CD14-positive monocyte (primary cell): ENCODE data around the gene SOAT1. TPM values are rescaled to one million over a fixed set of nuclear protein-coding genes. Genes with fewer than 3 reads are reported as not detected.

Experiments
- DNase-seq, 3 donors: peaks; one replicate each; pipeline ENCODE4 v3.0.0-alpha.2; 2011 to 2022
- H2AFZ ChIP-seq: 2 replicates; pipeline ENCODE4 v1.6.0; 2012; ENCODE audit warnings: mild to moderate bottlenecking, low read depth, low read length, inconsistent platforms; ENCODE audit not compliant: insufficient read depth, poor library complexity, severe bottlenecking
- H3K27ac ChIP-seq, 2 donors: 1 replicate in 1 of 2; 2 replicates in 1 of 2; pipeline ENCODE4 v1.5.1; 2012 to 2013; ENCODE audit warnings: low read length in 2 of 2, control low read depth in 1 of 2, inconsistent platforms in 1 of 2, low read depth in 1 of 2, mild to moderate bottlenecking in 1 of 2
- H3K27me3 ChIP-seq, 2 donors: one replicate each; pipeline versions ENCODE4 v1.6.0 to v1.6.1; 2011 to 2013; ENCODE audit warnings: low read length in 2 of 2; ENCODE audit not compliant: control insufficient read depth in 2 of 2, insufficient read depth in 2 of 2
- H3K36me3 ChIP-seq, 2 donors: replicated peaks in 1 of 2; 1 replicate in 1 of 2; 2 replicates in 1 of 2; pipeline versions ENCODE4 v1.5.1 to v1.6.1; 2012 to 2013; ENCODE audit warnings: low read length in 2 of 2, control low read depth in 1 of 2, inconsistent platforms in 1 of 2, mild to moderate bottlenecking in 1 of 2; ENCODE audit not compliant: insufficient read depth in 2 of 2, control insufficient read depth in 1 of 2
- H3K4me1 ChIP-seq, 2 donors: 1 replicate in 1 of 2; 2 replicates in 1 of 2; pipeline versions ENCODE4 v1.5.1 to v1.6.1; 2012 to 2013; ENCODE audit warnings: low read length in 2 of 2, control low read depth in 1 of 2, inconsistent platforms in 1 of 2, mild to moderate bottlenecking in 1 of 2, moderate library complexity in 1 of 2; ENCODE audit not compliant: insufficient read depth in 2 of 2, control insufficient read depth in 1 of 2
- H3K4me2 ChIP-seq: replicated peaks from 2 replicates; pipeline ENCODE3; 2012; ENCODE audit warnings: low read length, moderate library complexity, mild to moderate bottlenecking; ENCODE audit not compliant: poor library complexity, severe bottlenecking; ENCODE audit errors: extremely low read depth
- H3K4me3 ChIP-seq, 3 experiments: fragments of 200-600 bp in 1 of 3; sonication (generic) in 1 of 3; replicated peaks in 1 of 3; 1 replicate in 2 of 3; 2 replicates in 1 of 3; pipeline ENCODE4 v1.5.1; 2011 to 2013; ENCODE audit warnings: low read length in 3 of 3, mild to moderate bottlenecking in 3 of 3, control low read depth in 2 of 3, low read depth in 2 of 3, inconsistent platforms in 1 of 3, moderate library complexity in 1 of 3
- H3K79me2 ChIP-seq: 2 replicates; pipeline ENCODE4 v1.6.0; 2012; ENCODE audit warnings: mild to moderate bottlenecking, control low read depth, inconsistent platforms, low read length, moderate library complexity; ENCODE audit not compliant: insufficient read depth
- H3K9ac ChIP-seq: 2 replicates; pipeline ENCODE4 v1.6.0; 2017; ENCODE audit warnings: low read length, mild to moderate bottlenecking; ENCODE audit not compliant: insufficient read depth, poor library complexity, severe bottlenecking
- H3K9me3 ChIP-seq, 2 donors: replicated peaks in 1 of 2; 1 replicate in 1 of 2; 2 replicates in 1 of 2; pipeline versions ENCODE4 v1.5.1 to v1.6.1; 2012 to 2013; ENCODE audit warnings: low read length in 2 of 2, control low read depth in 1 of 2; ENCODE audit not compliant: control insufficient read depth in 1 of 2, insufficient read depth in 1 of 2
- H4K20me1 ChIP-seq: 2 replicates; pipeline ENCODE4 v1.6.0; 2012; ENCODE audit warnings: mild to moderate bottlenecking, low read length, control low read depth, moderate library complexity; ENCODE audit not compliant: insufficient read depth
- H3K27ac Mint-ChIP-seq, 7 donors: one replicate each; pipeline ENCODE4 v1.8.0; 2020; ENCODE audit warnings: mild to moderate bottlenecking in 7 of 7, mixed read lengths in 7 of 7, moderate library complexity in 6 of 7, inconsistent platforms in 2 of 7
- H3K27me3 Mint-ChIP-seq, 3 donors: one replicate each; pipeline ENCODE4 v1.8.0; 2021 to 2022; ENCODE audit warnings: low read depth in 3 of 3, mild to moderate bottlenecking in 3 of 3, mixed read lengths in 3 of 3, moderate library complexity in 3 of 3, inconsistent platforms in 1 of 3
- H3K36me3 Mint-ChIP-seq, 2 donors: one replicate each; pipeline ENCODE4 v1.8.0; 2020; ENCODE audit warnings: mixed read lengths in 2 of 2, inconsistent platforms in 1 of 2, mild to moderate bottlenecking in 1 of 2
- H3K4me1 Mint-ChIP-seq: one replicate; pipeline ENCODE4 v1.8.0; 2020; ENCODE audit warnings: mild to moderate bottlenecking, mixed read lengths
- H3K4me3 Mint-ChIP-seq, 2 donors: one replicate each; pipeline ENCODE4 v1.8.0; 2020; ENCODE audit warnings: mild to moderate bottlenecking in 2 of 2, mixed read lengths in 2 of 2, moderate library complexity in 1 of 2
- H3K9me3 Mint-ChIP-seq, 7 donors: one replicate each; pipeline ENCODE4 v1.8.0; 2020 to 2022; ENCODE audit warnings: mixed read lengths in 7 of 7, mild to moderate bottlenecking in 6 of 7, moderate library complexity in 6 of 7, inconsistent platforms in 2 of 7
- CTCF ChIP-seq: fragments of 200-600 bp; IDR thresholded peaks from one replicate; pipeline ENCODE4 v1.8.0; 2022; ENCODE audit warnings: antibody characterized with exemption, mild to moderate bottlenecking
- WGBS: methylation state at CpG from one replicate; pipeline ENCODE4 v1.1.5; 2013; ENCODE audit warnings: missing lambda C conversion rate; ENCODE audit not compliant: insufficient coverage; 5-methylcytosine and 5-hydroxymethylcytosine counted together
- intact Hi-C, 2 donors: fragments of 100-400 bp; cut with micrococcal nuclease; formaldehyde crosslinking; loops; one replicate each; pipeline versions ENCODE4 v1.15.0 to v1.15.1; 2023
- polyA plus RNA-seq, 3 donors: library from polyadenylated mRNA; depleted of rRNA in 1 of 3; unstranded in 2 of 3; stranded (reverse) in 1 of 3; fragments of 300-500 nt in 2 of 3; fragments of >200 nt in 1 of 3; fragmentation: Illumina TruSeq in 2 of 3; gene quantifications; 1 replicate in 2 of 3; 2 replicates in 1 of 3; pipeline ENCODE4 v1.2.3, GENCODE V29; 2012 to 2021

Gene SOAT1
- polyA plus RNA-seq, 3 donors: 15.8 to 158 (median 105) TPM

DNA sequence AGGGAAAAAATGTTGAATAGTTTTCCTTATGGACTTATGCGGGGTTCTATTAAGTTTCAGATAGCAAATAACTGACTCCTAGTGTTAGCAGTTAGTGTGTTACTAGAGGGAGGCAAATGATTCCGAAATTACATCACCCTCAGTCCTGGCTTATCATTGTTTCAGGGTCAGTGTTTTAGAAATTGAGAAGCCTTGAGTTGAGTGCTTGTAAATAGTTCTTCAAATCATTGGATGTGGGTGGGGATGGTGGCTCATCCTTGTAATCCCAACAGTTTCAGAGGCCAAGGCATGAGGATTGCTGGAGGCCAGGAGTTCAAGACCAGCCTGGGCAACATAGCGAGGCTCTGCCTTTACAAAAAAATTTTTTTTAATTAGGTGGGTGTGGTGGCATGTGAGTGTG lies 21.3 kb downstream of the SOAT1 start:
- peaks cover 29% of the 10 kb centered on the region for H3K4me1 Mint-ChIP-seq
- peaks cover 98% of the 10 kb centered on the region for H3K79me2 ChIP-seq

DNA sequence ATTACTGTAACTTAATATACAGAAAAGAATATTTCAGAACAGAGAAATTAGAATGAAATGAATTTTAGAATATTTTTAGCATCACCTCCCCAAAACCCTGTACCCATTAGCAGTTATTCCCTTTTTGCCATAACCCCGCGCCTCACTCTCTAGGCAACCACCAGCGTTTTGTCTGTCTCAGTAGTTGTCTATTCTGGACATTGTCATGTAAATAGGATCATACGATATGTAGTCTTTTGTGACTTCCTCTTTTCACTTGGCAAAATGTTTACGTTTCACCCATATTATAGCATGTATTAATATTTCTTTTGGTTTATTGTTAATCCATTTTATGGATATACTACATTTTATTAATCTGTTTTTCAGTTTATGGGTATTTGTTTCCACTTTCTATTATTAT lies 24.9 kb downstream of the SOAT1 start:
- H3K36me3 Mint-ChIP-seq: peaks cover 48 to 60% of the 10 kb centered on the region in 2 donors
- H3K27ac Mint-ChIP-seq: peak overlapping the region; percentile 5 to 90 (median 84)
- H3K27me3 Mint-ChIP-seq: peaks cover 0 to 3% (median 0%) of the 10 kb centered on the region in 3 donors
- H3K27me3 ChIP-seq: no peaks in the 10 kb centered on the region
- H3K9me3 ChIP-seq: no peaks in the 10 kb centered on the region
- peak overlapping the region in 1 of 2 donors; percentile 60 for H3K27ac ChIP-seq
- no peak overlapping the region for H3K9ac ChIP-seq
- peaks cover 100% of the 10 kb centered on the region for H3K79me2 ChIP-seq
- H3K4me3 ChIP-seq: peak overlapping the region in 1 of 3 experiments; percentile 30
- H2AFZ ChIP-seq: no peak overlapping the region
- H3K4me1 ChIP-seq: peaks cover 9 to 29% of the 10 kb centered on the region in 2 donors
- WGBS: no CpG with 5 or more reads among the region's 5 CpGs
- H3K9me3 Mint-ChIP-seq: peaks cover 0 to 1% (median 0%) of the 10 kb centered on the region in 7 donors
- H3K4me2 ChIP-seq: peak overlapping the region; percentile 33
- peaks cover 10 to 46% of the 10 kb centered on the region in 2 donors for H3K36me3 ChIP-seq
- intact Hi-C loops: no loop called here
- peak in 2 of 3 donors; percentile 38 to 39 for DNase-seq
- no peak for TF ChIP-seq CTCF
- peaks cover 29% of the 10 kb centered on the region for H3K4me1 Mint-ChIP-seq
- H4K20me1 ChIP-seq: peaks cover 60% of the 10 kb centered on the region
- H3K4me3 Mint-ChIP-seq: peak overlapping the region; percentile 6 to 59

More for the DNA sequence above, 21.3 kb downstream of the SOAT1 start:
- H3K9me3 Mint-ChIP-seq: peaks cover 0 to 1% (median 0%) of the 10 kb centered on the region in 7 donors
- H3K9me3 ChIP-seq: no peaks in the 10 kb centered on the region
- 100% methylated on average over 1 of the region's 3 CpGs for WGBS
- no peak for DNase-seq
- peaks cover 53 to 56% of the 10 kb centered on the region in 2 donors for H3K36me3 Mint-ChIP-seq
- no peak overlapping the region for H3K4me3 ChIP-seq
- TF ChIP-seq CTCF: no peak
- peak overlapping the region in 4 of 7 donors; percentile 50 to 71 (median 56) for H3K27ac Mint-ChIP-seq
- no peak overlapping the region for H3K4me2 ChIP-seq
- no peak overlapping the region for H2AFZ ChIP-seq
- H3K27me3 ChIP-seq: no peaks in the 10 kb centered on the region
- no peak overlapping the region for H3K9ac ChIP-seq
- H3K4me3 Mint-ChIP-seq: no peak overlapping the region
- H3K27ac ChIP-seq: peak overlapping the region in 1 of 2 donors; percentile 43
- peaks cover 17 to 58% of the 10 kb centered on the region in 2 donors for H3K36me3 ChIP-seq
- H4K20me1 ChIP-seq: peaks cover 74% of the 10 kb centered on the region
- peaks cover 14 to 28% of the 10 kb centered on the region in 2 donors for H3K4me1 ChIP-seq
- no peaks in the 10 kb centered on the region for H3K27me3 Mint-ChIP-seq
- intact Hi-C loops: no loop called here
